Neuron (in vitro differentiated cells): ENCODE measurements around the gene PIK3CD.
"Not testable (repeated sequence)": the region's sequence is repeated elsewhere in the genome, so short reads cannot be mapped to it uniquely, and the experiment has no call there.

Experiments
- H2AFZ ChIP-seq: one replicate; pipeline ENCODE4 v1.6.1; 2013; ENCODE audit warnings: low read depth, mild to moderate bottlenecking, inconsistent platforms, low read length, moderate library complexity
- H3K27me3 ChIP-seq: one replicate; pipeline ENCODE4 v1.6.1; 2013; ENCODE audit warnings: low read length; ENCODE audit not compliant: insufficient read depth
- H3K36me3 ChIP-seq: one replicate; pipeline ENCODE4 v1.6.1; 2013; ENCODE audit warnings: low read length; ENCODE audit not compliant: insufficient read depth
- H3K4me1 ChIP-seq: one replicate; pipeline ENCODE4 v1.6.1; 2013; ENCODE audit warnings: low read length; ENCODE audit not compliant: insufficient read depth
- H3K4me3 ChIP-seq: 2 replicates; pipeline ENCODE4 v1.5.1; 2013; ENCODE audit warnings: mild to moderate bottlenecking, low read length, moderate library complexity
- H3K9me3 ChIP-seq: one replicate; pipeline ENCODE4 v1.6.1; 2013; ENCODE audit warnings: low read length

Gene PIK3CD

GRCh38 chr1:9712767-9713166, 61.2 kb downstream of the PIK3CD start:
- H3K4me3 ChIP-seq, H3K27me3 ChIP-seq, H2AFZ ChIP-seq, H3K4me1 ChIP-seq, H3K9me3 ChIP-seq, H3K36me3 ChIP-seq: not testable (repeated sequence)

GRCh38 chr1:9714257-9714718, 62.8 kb downstream of the PIK3CD start:
- no peak overlapping the region for H3K4me3 ChIP-seq

GRCh38 chr1:9715536-9716226, 64.2 kb downstream of the PIK3CD start:
- Histone ChIP-seq H2AFZ (no peak overlapping the region), H3K4me3 (no peak overlapping the region)

More at GRCh38 chr1:9714257-9714718, 62.8 kb downstream of the PIK3CD start:
- no peaks in the 10 kb centered on the region for H3K36me3 ChIP-seq
- no peaks in the 10 kb centered on the region for H3K9me3 ChIP-seq
- no peaks in the 10 kb centered on the region for H3K4me1 ChIP-seq
- no peaks in the 10 kb centered on the region for H3K27me3 ChIP-seq
- no peak overlapping the region for H2AFZ ChIP-seq

GRCh38 chr1:9716404-9717192, 65.1 kb downstream of the PIK3CD start:
- no peaks in the 10 kb centered on the region for H3K36me3 ChIP-seq
- no peak overlapping the region for H3K4me3 ChIP-seq
- no peak overlapping the region for H2AFZ ChIP-seq
- no peaks in the 10 kb centered on the region for H3K4me1 ChIP-seq
- H3K27me3 ChIP-seq = no peaks in the 10 kb centered on the region
- H3K9me3 ChIP-seq = no peaks in the 10 kb centered on the region

More at GRCh38 chr1:9715536-9716226, 64.2 kb downstream of the PIK3CD start:
- Histone ChIP-seq H3K9me3 (no peaks in the 10 kb centered on the region), H3K27me3 (no peaks in the 10 kb centered on the region), H3K4me1 (no peaks in the 10 kb centered on the region), H3K36me3 (no peaks in the 10 kb centered on the region)

- H3K4me1 ChIP-seq = no peaks in the 10 kb centered on the region
- no peaks in the 10 kb centered on the region for H3K36me3 ChIP-seq
- no peak overlapping the region for H2AFZ ChIP-seq
- H3K4me3 ChIP-seq = no peak overlapping the region
- H3K27me3 ChIP-seq = no peaks in the 10 kb centered on the region
- H3K9me3 ChIP-seq = no peaks in the 10 kb centered on the region
Measured at GRCh38 chr1:9717193-9718005, 65.9 kb downstream of the PIK3CD start.

- Histone ChIP-seq H3K27me3 (no peaks in the 10 kb centered on the region), H2AFZ (no peak overlapping the region), H3K36me3 (no peaks in the 10 kb centered on the region), H3K4me1 (no peaks in the 10 kb centered on the region), H3K9me3 (no peaks in the 10 kb centered on the region), H3K4me3 (no peak overlapping the region)
Measured at GRCh38 chr1:9718006-9718680, 66.6 kb downstream of the PIK3CD start.

- no peaks in the 10 kb centered on the region for H3K36me3 ChIP-seq
- peaks cover 1% of the 10 kb centered on the region for H3K9me3 ChIP-seq
- H2AFZ ChIP-seq = no peak overlapping the region
- H3K27me3 ChIP-seq = no peaks in the 10 kb centered on the region
- no peaks in the 10 kb centered on the region for H3K4me1 ChIP-seq
- no peak overlapping the region for H3K4me3 ChIP-seq
Measured at GRCh38 chr1:9719978-9720722, 68.6 kb downstream of the PIK3CD start.

- Histone ChIP-seq H3K27me3 (no peaks in the 10 kb centered on the region), H2AFZ (no peak overlapping the region), H3K4me3 (no peak overlapping the region), H3K4me1 (no peaks in the 10 kb centered on the region), H3K36me3 (no peaks in the 10 kb centered on the region), H3K9me3 (peaks cover 1% of the 10 kb centered on the region)
Measured at GRCh38 chr1:9720785-9721605, 69.5 kb downstream of the PIK3CD start.

- Histone ChIP-seq H3K9me3 (peaks cover 1% of the 10 kb centered on the region), H3K27me3 (no peaks in the 10 kb centered on the region), H3K4me3 (no peak overlapping the region), H3K36me3 (no peaks in the 10 kb centered on the region), H2AFZ (no peak overlapping the region), H3K4me1 (no peaks in the 10 kb centered on the region)
Measured at GRCh38 chr1:9721606-9722377, 70.3 kb downstream of the PIK3CD start.

- Histone ChIP-seq H3K9me3 (peaks cover 1% of the 10 kb centered on the region), H3K27me3 (no peaks in the 10 kb centered on the region), H3K4me1 (no peaks in the 10 kb centered on the region), H3K36me3 (no peaks in the 10 kb centered on the region), H2AFZ (no peak overlapping the region), H3K4me3 (no peak overlapping the region)
Measured at GRCh38 chr1:9722378-9722749, 70.8 kb downstream of the PIK3CD start.
